WI38 (cell line): ENCODE data around the gene CCR4.
"Not testable (repeated sequence)": the region's sequence is repeated elsewhere in the genome, so short reads cannot be mapped to it uniquely, and the experiment has no call there.

Experiments used
- H3K4me3 ChIP-seq: 2 replicates; pipeline ENCODE4 v1.5.1; 2011; ENCODE audit warnings: low read depth, mild to moderate bottlenecking, control low read depth, low read length
- CTCF ChIP-seq: IDR thresholded peaks from 2 replicates; pipeline ENCODE4 v1.5.1; 2012; ENCODE audit warnings: low read depth, mild to moderate bottlenecking, control low read depth, low read length

Gene CCR4

GRCh38 chr3:32951410-32951811 lies at the start of gene CCR4:
TSS of gene CCR4 (plus strand) at chr3:32951644. CDS start at chr3:32953423, 1,779 bp downstream.
- no peak for TF ChIP-seq CTCF
- H3K4me3 ChIP-seq = no peak within 1 kb of the TSS

GRCh38 chr3:32902887-32903371 lies 48.5 kb upstream of the CCR4 start:
- not testable (repeated sequence) for H3K4me3 ChIP-seq

- no peak for TF ChIP-seq CTCF
- no peak overlapping the region for H3K4me3 ChIP-seq
Measured at GRCh38 chr3:32903953-32904352, 47.5 kb upstream of the CCR4 start.

- H3K4me3 ChIP-seq = no peak overlapping the region
- no peak for TF ChIP-seq CTCF
Measured at GRCh38 chr3:32909999-32910398, 41.4 kb upstream of the CCR4 start.

GRCh38 chr3:32910954-32911353 lies 40.5 kb upstream of the CCR4 start:
- no peak for TF ChIP-seq CTCF
- no peak overlapping the region for H3K4me3 ChIP-seq

GRCh38 chr3:32912046-32912445 lies 39.4 kb upstream of the CCR4 start:
- TF ChIP-seq CTCF = no peak
- H3K4me3 ChIP-seq = no peak overlapping the region

- no peak for TF ChIP-seq CTCF
- no peak overlapping the region for H3K4me3 ChIP-seq
Measured at GRCh38 chr3:32913790-32914446, 37.5 kb upstream of the CCR4 start.

GRCh38 chr3:32919920-32920319 lies 31.5 kb upstream of the CCR4 start:
- TF ChIP-seq CTCF = no peak

More at GRCh38 chr3:32919920-32920319, 31.5 kb upstream of the CCR4 start:
- H3K4me3 ChIP-seq = no peak overlapping the region
